GM18499 (cell line): ENCODE data around the gene CDKL2.
A peak's percentile ranks its signal among the peaks of the same experiment; 100 is the strongest.
"Not testable (repeated sequence)": the region's sequence is repeated elsewhere in the genome, so short reads cannot be mapped to it uniquely, and the experiment has no call there.

Experiments
- ATAC-seq: cut with Tn5 transposase; IDR thresholded peaks from one replicate; pipeline ENCODE4 v1.9.1; 2021; ENCODE audit warnings: moderate number of reproducible peaks; ENCODE audit not compliant: insufficient read depth, unreplicated experiment

CDKL2 gene

DNA sequence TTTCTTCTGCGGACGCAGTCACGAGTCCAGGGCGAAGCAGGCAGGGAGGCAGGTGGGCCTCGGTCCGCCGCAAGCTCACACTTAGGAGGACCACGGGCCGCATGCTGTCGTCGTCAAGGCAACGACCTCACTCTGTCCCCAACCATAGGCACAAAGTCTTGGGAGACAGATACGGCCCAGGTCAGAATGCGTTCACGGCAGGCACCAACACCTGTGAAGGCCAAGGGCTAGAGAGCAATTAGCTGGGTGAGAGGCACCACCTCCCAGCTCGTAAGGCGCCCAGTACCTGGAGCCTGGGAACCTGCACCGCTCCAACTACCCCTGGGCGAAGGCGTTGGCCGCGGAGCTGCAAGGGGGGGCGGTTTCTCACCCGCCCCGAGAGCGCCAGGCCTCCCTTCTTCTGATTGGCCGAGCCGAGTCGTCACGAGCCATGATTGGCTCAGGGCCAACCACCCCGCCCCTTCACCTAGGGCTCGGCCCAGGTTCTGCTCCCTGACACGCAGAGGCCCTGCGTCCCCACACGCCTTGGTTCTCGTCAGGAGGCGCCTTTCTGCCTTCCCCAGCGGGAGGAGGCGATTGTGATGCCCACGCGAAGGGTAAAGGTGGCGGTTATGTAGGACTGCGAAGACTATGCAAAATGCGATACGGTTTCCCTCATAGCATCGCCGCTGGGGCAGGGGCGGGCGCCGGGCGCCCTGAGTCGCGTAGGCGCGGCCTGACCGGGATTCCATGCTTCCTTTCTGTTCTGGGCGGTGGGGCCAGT is at the start of gene CDKL2:
Gene CDKL2 (minus strand): TSS at position 355 of the 763 bp plus-strand sequence. CDS start 4,540 bp downstream, outside the sequence.
- peak; percentile 97 for ATAC-seq

DNA sequence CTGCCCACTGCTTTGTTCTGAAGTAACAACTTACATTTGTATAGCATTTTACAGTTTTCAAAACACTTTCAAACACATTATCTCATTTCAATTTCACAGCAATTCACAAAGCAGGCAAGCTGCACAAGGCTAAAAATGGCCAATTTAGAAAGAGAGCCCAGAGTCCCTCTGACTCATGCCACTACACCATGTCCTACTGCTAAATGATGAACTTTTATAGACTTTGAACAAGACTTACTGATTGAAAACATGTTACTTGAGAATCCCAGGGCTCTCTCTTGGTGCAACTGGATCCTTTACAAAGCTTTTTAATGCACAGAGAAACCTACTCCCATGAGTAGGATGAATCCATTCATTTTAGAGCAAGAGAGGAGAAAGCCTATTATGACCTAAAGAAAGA is 48.6 kb upstream of the CDKL2 start:
- ATAC-seq: no peak

DNA sequence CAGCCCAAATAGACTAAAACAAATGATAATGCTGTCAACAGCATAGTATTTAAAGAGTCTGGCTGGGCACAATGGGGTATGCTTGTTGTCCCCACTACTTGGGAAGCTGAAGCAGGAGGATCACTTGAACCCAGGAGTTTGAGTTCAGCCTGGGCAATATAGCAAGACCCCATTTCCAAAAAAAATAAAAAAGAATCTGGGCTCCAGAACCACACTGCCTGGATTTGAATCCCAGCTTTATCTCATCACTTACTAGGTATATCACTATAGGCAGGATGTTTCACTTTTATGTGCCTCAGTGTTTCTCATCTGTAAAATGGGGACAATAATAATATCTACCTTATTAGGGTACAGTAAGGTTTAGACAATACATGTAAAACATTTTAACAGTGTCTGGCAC is 48.1 kb upstream of the CDKL2 start:
- ATAC-seq: no peak

DNA sequence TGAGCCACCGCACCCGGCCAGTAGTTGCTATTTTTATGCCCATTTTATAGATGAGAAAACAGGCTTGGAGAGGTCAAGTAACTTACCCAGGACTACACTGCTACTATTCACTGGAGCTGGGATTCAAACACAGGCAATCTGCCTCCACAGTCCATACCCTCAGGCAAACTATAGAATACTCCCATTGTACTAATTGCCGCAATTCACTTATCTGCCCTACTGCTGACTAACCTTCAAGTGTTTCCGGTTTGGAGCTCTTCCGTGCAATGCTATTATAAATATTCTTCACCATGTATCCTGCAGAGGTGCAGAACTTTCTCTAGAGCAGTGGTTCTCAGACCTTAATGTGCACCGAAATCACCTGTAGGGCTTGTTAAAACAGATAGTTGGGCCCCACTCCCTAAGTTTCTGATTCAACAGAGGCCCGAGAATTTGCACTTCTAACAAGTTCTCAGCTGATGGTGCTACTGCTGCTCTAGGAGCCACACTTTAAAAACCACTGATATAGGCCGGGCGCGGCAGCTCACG is 44.7 kb upstream of the CDKL2 start:
- ATAC-seq: no peak

DNA sequence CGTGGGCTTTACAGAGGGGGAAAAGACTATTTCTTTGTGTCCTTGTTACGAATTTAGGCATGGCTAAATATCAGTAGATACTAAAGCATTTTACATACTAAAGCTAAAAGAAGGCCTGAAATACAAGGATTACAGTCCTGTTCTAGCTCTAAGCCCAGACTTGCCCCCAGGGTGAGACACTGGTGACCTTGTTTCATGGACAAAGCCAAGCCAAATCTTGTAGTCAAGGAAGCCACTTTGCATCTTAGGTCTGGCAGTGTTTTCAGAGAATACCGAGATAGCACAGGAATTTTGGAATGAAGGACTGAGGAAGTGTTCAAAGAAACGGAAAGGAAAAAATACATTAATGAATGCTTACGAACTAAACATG is 43.6 kb upstream of the CDKL2 start:
- no peak for ATAC-seq

DNA sequence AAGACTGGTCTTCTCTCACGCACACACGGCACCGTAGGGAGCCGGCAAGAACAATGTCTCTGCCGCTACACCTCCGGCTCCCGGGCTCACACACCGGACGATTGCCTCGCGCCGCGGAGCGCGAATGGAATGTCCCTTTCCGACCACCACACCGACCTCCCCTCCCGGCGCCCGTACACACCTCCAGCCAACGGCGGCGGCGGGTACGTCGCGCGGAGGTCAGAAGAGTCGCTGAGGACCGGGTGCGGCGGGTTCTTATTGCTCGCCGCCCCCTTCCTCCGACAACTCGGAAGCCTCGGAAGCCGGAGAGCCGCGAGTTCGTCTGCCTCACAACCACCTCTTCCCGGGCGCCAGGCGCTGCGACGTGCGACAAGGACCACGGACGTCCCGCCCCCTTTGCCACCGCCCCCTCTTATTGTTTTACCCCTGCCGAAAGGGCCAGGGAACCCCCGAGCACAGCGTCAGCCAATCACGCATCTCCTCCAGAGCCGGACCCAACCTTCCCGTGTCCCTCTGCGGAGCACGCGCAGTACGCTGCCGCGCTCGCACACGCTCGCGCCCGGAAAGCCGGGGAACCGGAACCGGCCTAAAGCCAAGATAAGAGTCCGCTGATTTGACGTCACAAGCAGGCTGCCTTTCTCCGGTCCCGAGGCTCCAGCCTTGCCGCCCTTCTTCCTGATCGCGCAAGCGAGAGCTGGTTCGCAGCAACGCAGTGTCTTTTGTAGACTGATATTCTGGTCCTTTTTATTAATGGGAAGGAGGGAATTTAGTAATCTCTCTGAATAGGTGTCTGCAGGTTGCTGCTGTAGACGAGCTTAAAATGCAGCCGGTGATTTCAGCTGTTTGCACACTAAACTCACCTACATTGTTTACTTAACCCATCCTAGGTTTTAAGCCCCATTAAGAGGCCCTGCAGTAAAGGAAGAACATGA is 43.0 kb upstream of the CDKL2 start, which contains the start of gene G3BP2:
Gene G3BP2 (minus strand): TSS at position 385 of the 932 bp plus-strand sequence. CDS start 11,386 bp downstream, outside the sequence.
- peak; percentile 89 for ATAC-seq

DNA sequence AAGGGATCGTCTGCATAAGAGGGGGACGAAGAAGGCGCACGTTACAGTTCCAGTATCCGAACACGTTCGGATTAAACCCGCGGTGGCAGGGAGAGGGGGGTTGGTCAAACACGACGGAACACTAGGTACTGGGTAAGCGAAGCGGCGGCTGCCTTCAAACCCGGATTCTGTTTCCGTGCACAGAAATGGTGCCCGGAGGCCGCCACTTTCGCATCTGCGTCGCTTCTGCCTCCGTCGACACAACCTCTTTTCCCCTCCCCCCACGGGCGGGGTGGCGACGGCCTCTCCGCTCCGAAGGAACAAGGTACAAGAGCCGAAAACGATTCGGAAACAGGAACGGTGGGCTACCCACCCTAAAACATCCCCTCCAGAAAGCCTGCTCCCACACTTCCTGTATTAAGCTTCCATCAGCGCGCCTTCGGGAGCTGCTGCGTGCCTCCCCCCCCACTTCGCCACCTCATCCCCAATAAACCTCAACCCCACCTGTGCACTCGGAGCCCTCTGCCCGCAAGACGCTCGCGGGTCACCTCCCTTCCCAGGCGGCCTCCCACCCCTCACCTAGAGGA is 42.2 kb upstream of the CDKL2 start:
- ATAC-seq: peak; percentile 16

DNA sequence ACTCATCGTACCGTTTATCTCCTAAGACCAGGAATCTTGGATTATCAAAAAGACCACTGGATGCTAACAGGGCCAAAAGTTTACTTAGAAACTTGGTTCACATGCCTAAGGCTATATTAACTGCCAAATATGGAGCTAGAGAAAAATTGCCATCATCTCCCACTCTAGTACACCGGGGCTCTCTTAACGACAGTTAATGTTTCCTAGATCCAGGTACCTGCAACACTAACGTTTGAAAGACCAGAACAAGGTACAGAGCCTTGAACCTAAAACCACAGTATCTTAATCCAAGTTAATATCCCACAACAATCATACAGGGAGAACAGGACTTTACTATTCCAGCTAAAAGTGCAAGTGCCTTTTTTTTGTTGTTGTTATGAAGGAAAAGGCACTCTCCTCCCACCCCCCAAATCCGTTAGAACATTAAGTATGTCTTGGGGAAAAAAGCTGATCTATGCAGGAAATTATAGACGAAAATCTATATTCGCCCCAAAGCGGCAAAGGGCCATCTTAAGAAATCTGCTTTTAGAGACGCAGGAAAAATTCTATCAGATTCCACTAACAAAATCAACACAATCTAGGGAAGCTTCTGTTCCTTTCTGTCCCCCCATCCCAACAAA is 41.6 kb upstream of the CDKL2 start:
- no peak for ATAC-seq

DNA sequence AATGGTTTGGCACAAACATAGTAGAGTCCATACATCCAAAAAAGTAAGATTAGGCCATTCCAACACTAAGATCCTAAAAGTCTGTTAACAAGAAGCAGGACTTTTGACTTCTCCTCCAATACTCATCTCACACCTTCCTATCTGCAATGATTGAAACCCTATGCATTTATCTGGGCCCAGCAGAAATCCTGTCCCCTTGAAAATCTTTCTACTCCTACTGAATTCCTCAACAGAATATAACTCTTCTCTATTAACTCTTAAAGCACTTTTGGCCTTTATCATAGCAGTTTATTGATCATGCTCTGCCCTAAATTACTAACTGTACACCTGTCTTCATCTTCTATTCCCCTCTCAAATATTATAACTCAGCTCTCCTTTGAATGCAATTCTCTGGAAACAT is 38.3 kb upstream of the CDKL2 start:
- no peak for ATAC-seq

DNA sequence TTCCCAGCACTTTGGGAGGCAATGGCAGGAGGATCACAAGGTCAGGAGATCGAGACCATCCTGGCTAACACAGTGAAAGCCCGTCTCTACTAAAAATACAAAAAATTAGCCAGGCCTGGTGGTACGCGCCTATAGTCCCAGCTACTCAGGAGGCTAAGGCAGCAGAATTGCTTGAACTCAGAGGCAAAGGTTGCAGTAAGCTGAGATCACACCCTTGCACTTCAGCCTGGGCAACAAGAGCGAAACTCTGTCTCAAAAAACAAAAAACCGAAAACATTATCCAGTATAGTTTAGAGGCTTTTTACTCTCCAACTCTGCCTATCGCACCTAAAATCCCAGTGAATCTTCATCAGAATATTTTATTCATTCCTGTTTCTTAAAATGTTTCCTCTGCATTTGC is 37.3 kb upstream of the CDKL2 start:
- not testable (repeated sequence) for ATAC-seq

DNA sequence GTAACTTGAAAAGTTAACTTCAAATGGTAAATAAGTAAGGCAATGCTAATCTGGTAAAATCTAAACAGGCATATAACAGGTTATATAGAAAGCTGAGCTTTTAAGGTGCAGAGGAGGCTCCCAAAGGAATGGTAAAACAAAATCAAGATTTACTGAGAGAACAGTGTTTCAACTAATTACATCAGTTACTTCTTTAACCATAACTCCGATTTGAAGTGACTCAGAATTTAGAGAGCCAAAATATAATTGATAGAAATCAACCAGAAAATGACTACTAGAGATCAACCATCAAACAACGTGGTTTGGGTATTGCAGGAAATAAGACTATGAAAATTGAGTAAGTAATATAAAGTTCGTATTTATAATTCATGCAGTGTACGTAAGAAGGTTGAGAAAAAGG is 36.0 kb upstream of the CDKL2 start:
- no peak for ATAC-seq

DNA sequence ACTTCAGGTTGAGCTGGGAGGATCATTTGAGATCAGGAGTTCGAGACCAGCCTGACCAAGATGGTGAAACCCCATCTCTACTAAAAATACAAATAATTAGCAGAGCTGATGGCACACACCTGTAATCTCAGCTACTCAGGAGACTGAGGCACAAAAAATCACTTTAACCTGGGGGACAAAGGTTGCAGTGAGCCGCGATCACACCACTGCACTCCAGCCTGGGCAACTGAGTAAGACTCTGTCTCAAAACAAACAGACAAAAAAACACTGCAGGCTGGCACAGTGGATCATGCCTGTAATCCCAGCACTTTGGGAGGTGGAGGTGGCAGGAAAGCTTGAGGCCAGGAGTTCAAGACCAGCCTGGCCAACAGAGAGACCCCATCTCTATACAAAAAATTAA is 34.3 kb upstream of the CDKL2 start:
- ATAC-seq: not testable (repeated sequence)

DNA sequence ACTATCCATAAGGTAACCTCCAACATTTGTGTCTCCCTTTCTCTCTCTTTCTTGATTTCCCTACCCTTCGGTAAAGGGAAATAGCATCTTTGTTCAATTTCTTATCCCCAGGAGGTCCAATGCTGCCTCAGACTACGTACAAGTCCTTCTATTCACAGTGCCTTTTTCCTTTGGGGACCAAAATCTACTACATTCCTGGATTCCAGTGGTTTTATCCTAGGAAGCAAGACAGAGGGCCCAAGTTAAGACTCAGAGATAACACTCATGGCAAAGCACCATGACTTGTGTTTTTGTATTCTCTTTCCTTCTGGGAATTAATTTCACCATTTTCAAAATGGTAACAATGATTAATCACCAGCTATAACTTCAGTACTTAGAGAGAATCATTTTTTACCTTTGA is 32.3 kb upstream of the CDKL2 start:
- no peak for ATAC-seq

DNA sequence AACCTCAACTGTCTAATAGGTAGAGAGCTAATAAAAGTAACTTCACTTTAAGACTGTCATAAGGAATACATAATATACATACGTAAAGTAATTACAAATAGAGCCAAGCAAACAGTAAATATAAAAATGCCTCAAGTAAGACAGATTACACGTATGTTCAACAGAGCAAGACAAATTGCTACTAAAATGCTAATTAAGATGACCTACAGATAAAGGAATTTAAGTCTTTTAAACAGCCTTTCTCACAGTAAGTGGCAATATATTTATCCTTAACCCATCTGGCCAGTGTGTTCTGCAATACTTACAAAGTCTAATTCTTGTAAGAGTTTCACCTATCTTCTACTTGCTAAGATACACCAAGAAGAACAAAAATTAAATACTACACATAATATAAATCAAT is 30.2 kb upstream of the CDKL2 start:
- ATAC-seq: no peak

DNA sequence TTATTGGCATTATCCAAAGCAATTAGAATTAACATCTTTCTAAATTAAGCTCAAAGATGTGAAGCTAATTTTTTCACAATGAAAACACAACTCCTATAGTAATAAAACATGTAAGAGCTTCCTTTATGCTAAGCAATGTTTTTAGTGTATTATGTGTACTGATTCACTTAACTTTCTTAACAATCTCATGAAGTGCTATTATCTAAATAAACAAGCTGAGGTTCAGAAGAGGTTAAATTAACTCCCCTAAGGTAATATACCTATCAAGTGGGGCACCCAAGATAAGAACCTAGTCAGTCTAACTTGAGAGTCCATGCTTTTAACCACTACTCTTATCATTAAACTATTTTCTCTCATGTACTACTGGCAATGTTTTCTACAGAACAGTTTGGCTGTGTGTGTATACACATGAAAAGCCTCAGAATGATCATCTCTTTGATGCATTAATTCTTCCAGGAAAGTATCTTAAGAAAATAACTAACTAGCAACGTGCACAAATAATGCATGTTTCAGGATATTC is 29.2 kb upstream of the CDKL2 start:
- ATAC-seq: no peak

DNA sequence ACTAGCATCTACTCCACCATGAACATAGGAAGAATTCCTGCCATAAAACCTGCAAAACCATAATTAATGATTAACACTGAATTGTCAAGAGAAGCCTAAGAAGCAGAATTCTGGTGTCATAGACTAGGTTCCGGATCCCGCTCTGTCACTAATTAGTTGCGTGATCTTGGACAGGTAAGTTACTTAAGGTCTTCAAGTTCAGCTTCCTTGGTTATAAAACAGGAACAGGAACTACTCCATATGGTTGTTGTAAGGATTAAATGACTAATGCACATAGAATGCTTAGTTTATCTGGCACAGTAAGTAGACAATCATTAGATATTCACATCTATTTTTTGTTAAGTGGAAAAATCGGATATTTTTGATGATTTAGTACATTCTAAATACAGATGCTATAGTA is 28.5 kb upstream of the CDKL2 start:
- no peak for ATAC-seq

DNA sequence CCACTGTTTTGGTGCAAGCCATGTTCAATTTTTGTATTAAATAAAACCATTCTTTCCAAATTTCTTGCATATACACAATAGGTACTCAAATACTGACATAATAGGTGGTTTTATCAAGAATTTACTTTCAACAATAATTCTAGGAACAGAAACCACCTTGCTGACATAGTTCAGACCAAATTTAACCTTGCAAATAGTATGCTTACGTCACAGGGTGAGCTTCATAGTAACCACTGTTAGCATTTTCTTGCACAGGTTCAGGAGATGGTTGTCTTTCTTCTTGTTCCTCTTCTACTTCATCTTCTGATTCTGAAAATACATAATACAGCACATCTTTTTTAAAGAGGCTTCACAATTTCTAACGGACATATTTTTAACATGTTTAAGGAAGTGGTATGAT is 25.2 kb upstream of the CDKL2 start:
- peak; percentile 44 for ATAC-seq

DNA sequence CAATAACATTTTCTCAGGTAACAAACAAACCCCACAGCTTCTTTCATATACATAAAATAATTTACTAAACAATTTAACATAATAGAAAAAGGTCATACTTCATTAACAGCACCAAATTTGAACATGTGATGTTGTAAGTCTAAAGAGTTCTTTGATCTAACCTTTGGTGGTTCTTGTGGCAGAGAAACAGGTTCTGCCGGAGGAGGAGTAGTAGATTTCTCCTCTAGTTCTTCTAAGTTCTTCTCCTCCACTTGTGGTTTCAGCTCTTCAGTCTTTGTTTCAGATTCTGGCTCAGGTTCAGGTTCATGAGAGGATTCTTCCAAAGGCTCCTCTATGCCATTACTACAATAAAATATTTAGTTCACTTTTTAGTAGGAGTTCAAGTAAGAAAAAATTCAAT is 24.6 kb upstream of the CDKL2 start:
- no peak for ATAC-seq

DNA sequence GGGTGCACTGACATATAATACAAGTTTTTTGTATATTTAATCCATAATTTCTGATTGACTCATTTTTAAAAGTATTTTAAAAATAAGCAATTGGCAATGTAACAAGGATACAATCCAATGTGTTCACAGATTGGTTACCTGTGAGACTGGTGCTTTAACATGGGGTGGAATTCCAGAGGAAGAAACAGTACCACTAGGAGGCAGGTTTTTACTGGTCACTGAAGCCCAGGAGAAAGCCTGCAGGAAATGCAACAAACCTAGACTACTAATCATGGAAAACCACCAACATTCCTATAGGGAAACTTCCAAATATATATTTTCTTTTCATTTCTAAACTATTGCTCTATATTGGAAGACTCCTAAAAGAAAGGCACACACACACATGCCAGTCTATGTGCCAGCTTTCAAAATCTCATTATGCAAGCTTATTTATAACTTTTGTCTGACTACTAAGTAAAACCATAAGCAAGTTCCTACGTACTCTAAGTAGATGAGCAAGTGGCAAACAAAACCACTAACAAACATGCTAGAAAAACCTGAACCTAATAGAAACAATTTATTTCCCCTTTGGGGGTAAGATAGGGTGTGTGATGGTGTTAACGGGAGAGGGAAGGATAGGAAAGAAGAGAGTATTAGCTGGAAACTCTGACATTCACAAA is 23.6 kb upstream of the CDKL2 start:
- no peak for ATAC-seq

DNA sequence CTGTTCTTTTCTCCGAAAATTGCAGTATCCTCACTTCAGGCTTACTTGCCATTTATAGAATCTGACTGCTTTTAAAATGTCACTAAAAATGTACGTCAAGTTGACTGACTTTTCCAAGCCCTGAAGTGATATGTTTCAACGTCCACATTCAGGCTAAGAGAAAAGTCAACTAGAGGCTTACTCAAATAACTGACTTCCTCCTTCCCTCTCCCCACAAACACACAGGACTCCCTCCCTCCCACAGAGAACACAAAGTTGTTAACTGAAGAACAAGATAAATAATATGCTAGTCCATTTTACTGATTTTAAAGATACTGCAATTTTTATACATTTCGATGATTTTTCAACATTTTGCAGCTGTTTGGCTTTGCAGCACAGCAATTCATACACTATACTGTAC is 13.8 kb upstream of the CDKL2 start:
- no peak for ATAC-seq
